GM12878 (cell line): ENCODE data around the gene NEAT1. TPM values are rescaled to one million over a fixed set of nuclear protein-coding genes. Genes with fewer than 3 reads are reported as not detected.

Source experiments
- BCL11A ChIP-seq: IDR thresholded peaks from 2 replicates; pipeline ENCODE4 v1.6.1; 2011; ENCODE audit warnings: low read depth, low read length
- BMI1 ChIP-seq: fragments of 450-650 bp; IDR thresholded peaks from 2 replicates; pipeline ENCODE4 v1.6.1; 2016; ENCODE audit warnings: mild to moderate bottlenecking, moderate library complexity, borderline replicate concordance
- CBX3 ChIP-seq: fragments of 200-600 bp; sonication (generic); IDR thresholded peaks from 2 replicates; pipeline ENCODE4 v1.6.1; 2016; ENCODE audit warnings: low read depth, borderline replicate concordance
- E2F8 ChIP-seq: fragments of 450-650 bp; IDR thresholded peaks from 2 replicates; pipeline ENCODE4 v1.6.1; 2018; ENCODE audit warnings: mild to moderate bottlenecking, low read depth, moderate library complexity; ENCODE audit not compliant: partially characterized antibody
- EED ChIP-seq: sonication (generic); IDR thresholded peaks from 2 replicates; pipeline ENCODE4 v1.6.1; 2016; ENCODE audit warnings: antibody characterized with exemption, low read depth
- HDAC2 ChIP-seq: fragments of 200-600 bp; sonication (generic); IDR thresholded peaks from 2 replicates; pipeline ENCODE4 v1.6.1; 2017
- MEF2A ChIP-seq: IDR thresholded peaks from 2 replicates; pipeline ENCODE4 v1.6.1; 2011; ENCODE audit warnings: low read depth, mild to moderate bottlenecking, low read length, moderate library complexity; ENCODE audit not compliant: insufficient read depth
- NFXL1 ChIP-seq: fragments of 450-650 bp; IDR thresholded peaks from 2 replicates; pipeline ENCODE4 v1.6.1; 2017; ENCODE audit warnings: antibody characterized with exemption, mild to moderate bottlenecking, borderline replicate concordance
- PBX3 ChIP-seq: IDR thresholded peaks from 2 replicates; pipeline ENCODE4 v1.6.1; 2011; ENCODE audit warnings: mild to moderate bottlenecking, low read depth, low read length, moderate library complexity; ENCODE audit not compliant: insufficient replicate concordance
- PKNOX1 ChIP-seq: fragments of 450-650 bp; IDR thresholded peaks from 2 replicates; pipeline ENCODE4 v1.6.1; 2016; ENCODE audit warnings: mild to moderate bottlenecking
- POLR2AphosphoS5 ChIP-seq: IDR thresholded peaks from 2 replicates; pipeline ENCODE4 v1.6.1; 2011; ENCODE audit warnings: mild to moderate bottlenecking, low read length, inconsistent platforms
- REST ChIP-seq: IDR thresholded peaks from 2 replicates; pipeline ENCODE4 v1.6.1; 2012; ENCODE audit warnings: mild to moderate bottlenecking, low read depth, low read length
- SUPT20H ChIP-seq: IDR thresholded peaks from 2 replicates; pipeline ENCODE4 v1.6.1; 2011; ENCODE audit warnings: low read depth, mild to moderate bottlenecking, low read length, moderate library complexity, borderline replicate concordance; ENCODE audit not compliant: control insufficient read depth
- TCF3 ChIP-seq: IDR thresholded peaks from 2 replicates; pipeline ENCODE4 v1.6.1; 2012; ENCODE audit warnings: low read depth, mild to moderate bottlenecking, low read length, borderline replicate concordance; ENCODE audit not compliant: insufficient read depth
- TCF7 ChIP-seq: IDR thresholded peaks from 2 replicates; pipeline ENCODE4 v1.6.1; 2014; ENCODE audit warnings: antibody characterized with exemption, borderline replicate concordance
- USF2 ChIP-seq: IDR thresholded peaks from 2 replicates; pipeline ENCODE4 v1.6.1; 2011; ENCODE audit warnings: low read depth, low read length, improper control_type of control experiment, borderline replicate concordance
- WRNIP1 ChIP-seq: IDR thresholded peaks from 2 replicates; pipeline ENCODE4 v1.6.1; 2011; ENCODE audit warnings: low read depth, low read length, improper control_type of control experiment, borderline replicate concordance
- YBX1 ChIP-seq: fragments of 450-650 bp; IDR thresholded peaks from 2 replicates; pipeline ENCODE4 v1.6.1; 2016; ENCODE audit warnings: antibody characterized with exemption
- ZBED1 ChIP-seq: IDR thresholded peaks from 2 replicates; pipeline ENCODE4 v1.6.1; 2016; ENCODE audit warnings: borderline replicate concordance
- ZNF207 ChIP-seq: fragments of 450-650 bp; IDR thresholded peaks from 2 replicates; pipeline ENCODE4 v1.6.1; 2014; ENCODE audit warnings: antibody characterized with exemption, mild to moderate bottlenecking, borderline replicate concordance
- polyA plus RNA-seq, 11 experiments: library from polyadenylated mRNA; depleted of rRNA in 4 of 11; unstranded in 6 of 11; stranded (reverse) in 5 of 11; fragments of >200 nt; fragmentation: Nextera tagmentation in 4 of 11; fragmentation: Illumina TruSeq in 1 of 11; extraction: Ambion mirVana in 4 of 11; extraction: Trizol in 1 of 11; gene quantifications; 1 replicate in 1 of 11; 2 replicates in 10 of 11; pipeline versions ENCODE4 v1.2.1 to v1.2.3, GENCODE V29; 2011 to 2016; ENCODE audit warnings: inconsistent platforms in 2 of 11, missing spikeins in 2 of 11, low read depth in 1 of 11
- total RNA-seq, 4 experiments: library from RNA; depleted of rRNA in 3 of 4; stranded (reverse); fragments of >200 nt in 3 of 4; fragmentation: Illumina TruSeq in 1 of 4; extraction: Trizol in 1 of 4; gene quantifications; 2 replicates each; pipeline versions ENCODE4 v1.2.1 to v1.2.3, GENCODE V29; 2013 to 2021

The NEAT1 gene
- total and polyA plus RNA-seq, 10 of the 15 experiments (the other 5 are each of a cell fraction or from before 2014, with no cell fraction given): 13.6 to 328 (median 69.4) TPM

GRCh38 chr11:65425971-65426838, 3.6 kb downstream of the NEAT1 start (continued):
- no peak for TF ChIP-seq USF2
- TF ChIP-seq YBX1: no peak
- 0 out of 2 replicates have a peak, but pooled peaks have one; percentile 84 for TF ChIP-seq ZBED1
- peak; percentile 27 for TF ChIP-seq PBX3
- TF ChIP-seq CBX3: no peak
- no peak for TF ChIP-seq TCF3
- no peak for TF ChIP-seq TCF7
- TF ChIP-seq NFXL1: no peak
- no peak; the same call in none of the 2 replicates for TF ChIP-seq WRNIP1
- no peak for TF ChIP-seq BCL11A
- TF ChIP-seq POLR2AphosphoS5: peak; percentile 80; the same call in 1 of the 2 replicates
- TF ChIP-seq ZNF207: peak; percentile 43; the same call in 1 of the 2 replicates
- TF ChIP-seq HDAC2: no peak
- no peak for TF ChIP-seq PKNOX1
- peak; percentile 46 for TF ChIP-seq BMI1
- no peak for TF ChIP-seq MEF2A
- TF ChIP-seq EED: no peak
- 0 out of 2 replicates have a peak, but pooled peaks have one; percentile 3 for TF ChIP-seq REST
- TF ChIP-seq E2F8: no peak
- no peak for TF ChIP-seq SUPT20H
